Measurements from ENCODE around the gene LGALS7.

- TF ChIP-seq ZNF3 (CRISPR knock-in tag; IDR thresholded peaks at IDR 0.05) (no peak), RBM39 (IDR thresholded peaks at IDR 0.05; ENCODE audit: low read depth, low read length, poor library complexity, severe bottlenecking) (no peak), PHB2 (IDR thresholded peaks at IDR 0.05; ENCODE audit: partially characterized antibody) (no peak), KAT2B (IDR thresholded peaks at IDR 0.05; ENCODE audit: borderline replicate concordance, low read depth, low read length) (no peak), ZKSCAN5 (CRISPR knock-in tag; IDR thresholded peaks at IDR 0.05) (no peak), EZH2 (conservative IDR thresholded peaks at IDR 0.05; ENCODE audit: low read depth, low read length) (no peak), ZNF224 (CRISPR knock-in tag; IDR thresholded peaks at IDR 0.05) (no peak), RAD21 (CRISPR knock-in tag; IDR thresholded peaks at IDR 0.05) (no peak)
Observed at GRCh38 chr19:38785187-38785699, 11.9 kb upstream of the LGALS7 start.

All from HepG2 (cell line).